Activated B cell treated with CpG ODN at 0.5 μM for 24 hours (primary cell): Measurements from ENCODE around the gene OPN1SW. TPM values are rescaled to one million over a fixed set of nuclear protein-coding genes. Genes with fewer than 3 reads are reported as not detected.

Source experiments
- ATAC-seq: fragments of 200-7000 bp; cut with Tn5 transposase; one replicate; pipeline ENCODE4 v1.10.0; 2021; ENCODE audit warnings: low read depth, mild to moderate bottlenecking, moderate library complexity
- CTCF ChIA-PET: fragments of 350-600 bp; sonication (Branson Sonifier 250); formaldehyde crosslinking; loops from one replicate; lab custom pipeline; 2021; ENCODE audit warnings: antibody characterized with exemption; lab: Charles Lee
- POLR2A ChIA-PET: fragments of 350-600 bp; sonication (Branson Sonifier 250); formaldehyde crosslinking; loops from one replicate; lab custom pipeline; 2021; ENCODE audit warnings: antibody characterized with exemption; lab: Charles Lee
- DNase-seq: peaks from one replicate; pipeline ENCODE4 v3.0.0; 2022
- H3K27ac Mint-ChIP-seq: one replicate; pipeline ENCODE4 v1.8.0; 2020; ENCODE audit warnings: mixed read lengths
- H3K27me3 Mint-ChIP-seq: one replicate; pipeline ENCODE4 v1.8.0; 2021; ENCODE audit warnings: mixed read lengths
- H3K36me3 Mint-ChIP-seq: one replicate; pipeline ENCODE4 v1.8.0; 2021; ENCODE audit warnings: low read depth, mixed read lengths
- H3K4me1 Mint-ChIP-seq: one replicate; pipeline ENCODE4 v1.8.0; 2021; ENCODE audit warnings: mixed read lengths
- H3K4me3 Mint-ChIP-seq: one replicate; pipeline ENCODE4 v1.8.0; 2020; ENCODE audit warnings: mild to moderate bottlenecking, mixed read lengths
- H3K9me3 Mint-ChIP-seq: one replicate; pipeline ENCODE4 v1.8.0; 2020; ENCODE audit warnings: mixed read lengths
- CTCF ChIP-seq: fragments of 200-600 bp; IDR thresholded peaks from one replicate; pipeline ENCODE4 v1.8.0; 2022; ENCODE audit warnings: antibody characterized with exemption, mild to moderate bottlenecking
- intact Hi-C: fragments of 100-400 bp; cut with micrococcal nuclease; formaldehyde crosslinking; loops from one replicate; pipeline ENCODE4 v1.15.1; 2024
- total RNA-seq: library from RNA; stranded (reverse); gene quantifications from 2 replicates; pipeline ENCODE4 v1.2.3, GENCODE V29; 2022

OPN1SW gene
- total RNA-seq, 1 donor from 2014 or later: not detected

GRCh38 chr7:128733278-128733645, 42.3 kb downstream of the OPN1SW start:
- no peak for TF ChIP-seq CTCF
- DNase-seq: no peak
- Mint-ChIP-seq H3K4me3 (no peak overlapping the region), H3K27me3 (peaks cover 4% of the 10 kb centered on the region), H3K27ac (no peak overlapping the region), H3K9me3 (no peaks in the 10 kb centered on the region), H3K36me3 (no peaks in the 10 kb centered on the region), H3K4me1 (peaks cover 5% of the 10 kb centered on the region)
- CTCF ChIA-PET: no interaction called here
- POLR2A ChIA-PET: no interaction called here
- ATAC-seq: no peak
- intact Hi-C loops: loop anchor here (10.0 kb wide), 1 partner anchor 318 kb away; no protein-coding TSS in a partner anchor

- Mint-ChIP-seq H3K36me3 (no peaks in the 10 kb centered on the region), H3K27me3 (peaks cover 4% of the 10 kb centered on the region), H3K4me3 (no peak overlapping the region), H3K9me3 (no peaks in the 10 kb centered on the region), H3K4me1 (no peaks in the 10 kb centered on the region), H3K27ac (no peak overlapping the region)
- ChIA-PET POLR2A (no interaction called here), CTCF (no interaction called here)
- intact Hi-C loops: loop anchor here (10.0 kb wide), 1 partner anchor 318 kb away; no protein-coding TSS in a partner anchor
- no peak for TF ChIP-seq CTCF
- no peak for ATAC-seq
- DNase-seq: no peak
Observed at GRCh38 chr7:128732521-128733277, 42.9 kb downstream of the OPN1SW start.

- no peak overlapping the region for H3K4me3 Mint-ChIP-seq
- no peaks in the 10 kb centered on the region for H3K9me3 Mint-ChIP-seq
- H3K4me1 Mint-ChIP-seq: no peaks in the 10 kb centered on the region
- TF ChIP-seq CTCF: no peak
- no peak overlapping the region for H3K27ac Mint-ChIP-seq
- intact Hi-C loops: loop anchor here (10.0 kb wide), 1 partner anchor 316 kb away; no protein-coding TSS in a partner anchor
- H3K27me3 Mint-ChIP-seq: peaks cover 10% of the 10 kb centered on the region
- ATAC-seq (no peak), DNase-seq (no peak)
- ChIA-PET CTCF (no interaction called here), POLR2A (interaction anchor here (0.5 kb wide), 1 partner anchor 295 kb away, joined by 3 read pairs; no protein-coding TSS in a partner anchor)
- no peaks in the 10 kb centered on the region for H3K36me3 Mint-ChIP-seq
Observed at GRCh38 chr7:128731184-128731583, 44.4 kb downstream of the OPN1SW start.

GRCh38 chr7:128729494-128729893, 46.1 kb downstream of the OPN1SW start:
- H3K27ac Mint-ChIP-seq: no peak overlapping the region
- peaks cover 10% of the 10 kb centered on the region for H3K27me3 Mint-ChIP-seq
- H3K36me3 Mint-ChIP-seq: no peaks in the 10 kb centered on the region
- ChIA-PET CTCF (no interaction called here), POLR2A (no interaction called here)
- no peaks in the 10 kb centered on the region for H3K4me1 Mint-ChIP-seq
- intact Hi-C loops: no loop called here
- H3K4me3 Mint-ChIP-seq: no peak overlapping the region
- no peak for ATAC-seq
- no peak for TF ChIP-seq CTCF
- H3K9me3 Mint-ChIP-seq: no peaks in the 10 kb centered on the region
- no peak for DNase-seq

- intact Hi-C loops: no loop called here
- ChIA-PET CTCF (no interaction called here), POLR2A (no interaction called here)
- TF ChIP-seq CTCF: no peak
- peaks cover 13% of the 10 kb centered on the region for H3K27me3 Mint-ChIP-seq
- no peak overlapping the region for H3K4me3 Mint-ChIP-seq
- no peaks in the 10 kb centered on the region for H3K4me1 Mint-ChIP-seq
- no peaks in the 10 kb centered on the region for H3K9me3 Mint-ChIP-seq
- no peaks in the 10 kb centered on the region for H3K36me3 Mint-ChIP-seq
- no peak for ATAC-seq
- no peak overlapping the region for H3K27ac Mint-ChIP-seq
- no peak for DNase-seq
Observed at GRCh38 chr7:128728598-128728997, 47.0 kb downstream of the OPN1SW start.
